Liver (tissue), 9 donors: ENCODE results near the gene SYNDIG1. TPM values are rescaled to one million over a fixed set of nuclear protein-coding genes. Genes with fewer than 3 reads are reported as not detected.

Experiments
- DNase-seq: peaks from one replicate; pipeline ENCODE4 v3.0.0-alpha.2; 2017; ENCODE audit warnings: low spot score
- H3K27ac ChIP-seq, 2 donors: one replicate each; pipeline ENCODE4 v1.7.0; 2013; ENCODE audit warnings: inconsistent platforms in 2 of 2, low read length in 2 of 2, control low read depth in 1 of 2, low read depth in 1 of 2, mild to moderate bottlenecking in 1 of 2
- H3K27me3 ChIP-seq, 4 donors: one replicate each; pipeline versions ENCODE4 v1.6.1 to v1.7.0; 2013; ENCODE audit warnings: low read length in 3 of 4, inconsistent platforms in 1 of 4, mild to moderate bottlenecking in 1 of 4, moderate library complexity in 1 of 4; ENCODE audit not compliant: control insufficient read depth in 4 of 4, insufficient read depth in 4 of 4
- H3K36me3 ChIP-seq, 4 donors: one replicate each; pipeline versions ENCODE4 v1.6.1 to v1.7.0; 2013; ENCODE audit warnings: low read length in 3 of 4, mild to moderate bottlenecking in 3 of 4, low read depth in 1 of 4, moderate library complexity in 1 of 4; ENCODE audit not compliant: control insufficient read depth in 4 of 4, insufficient read depth in 3 of 4
- H3K4me1 ChIP-seq, 4 donors: one replicate each; pipeline versions ENCODE4 v1.6.1 to v1.7.0; 2013; ENCODE audit warnings: low read length in 3 of 4, mild to moderate bottlenecking in 3 of 4, moderate library complexity in 1 of 4; ENCODE audit not compliant: control insufficient read depth in 4 of 4, insufficient read depth in 4 of 4
- H3K4me3 ChIP-seq, 3 donors: one replicate each; pipeline versions ENCODE4 v1.6.1 to v1.7.0; 2013; ENCODE audit warnings: low read length in 3 of 3, control low read depth in 1 of 3, low read depth in 1 of 3, mild to moderate bottlenecking in 1 of 3
- H3K9ac ChIP-seq, 2 donors: one replicate each; pipeline ENCODE4 v1.7.0; 2013; ENCODE audit warnings: low read length in 2 of 2, mild to moderate bottlenecking in 2 of 2, moderate library complexity in 2 of 2, control low read depth in 1 of 2, low read depth in 1 of 2
- H3K9me3 ChIP-seq, 4 donors: one replicate each; pipeline versions ENCODE4 v1.6.1 to v1.7.0; 2013; ENCODE audit warnings: low read length in 3 of 4; ENCODE audit not compliant: control insufficient read depth in 4 of 4
- ATF3 ChIP-seq: IDR thresholded peaks from 2 replicates; pipeline ENCODE4 v1.6.1; 2016; ENCODE audit warnings: antibody characterized with exemption
- CTCF ChIP-seq: fragments of 150-350 bp; IDR thresholded peaks from 2 replicates; pipeline ENCODE4 v1.5.1; 2017; ENCODE audit warnings: improper control_type of control experiment, low read depth, low read length; ENCODE audit not compliant: missing input control
- EGR1 ChIP-seq, 2 donors: IDR thresholded peaks; 2 replicates each; pipeline ENCODE4 v1.6.1; 2016 to 2018; ENCODE audit warnings: antibody characterized with exemption in 2 of 2, low read depth in 2 of 2
- FOXA1 ChIP-seq: IDR thresholded peaks from 2 replicates; pipeline ENCODE4 v1.6.1; 2016; ENCODE audit warnings: antibody characterized with exemption
- FOXA2 ChIP-seq: IDR thresholded peaks from 2 replicates; pipeline ENCODE4 v1.6.1; 2016; ENCODE audit warnings: antibody characterized with exemption
- GABPA ChIP-seq, 2 donors: IDR thresholded peaks in 1 of 2; conservative IDR thresholded peaks in 1 of 2; 2 replicates each; pipeline ENCODE4 v1.6.1; 2016; ENCODE audit warnings: antibody characterized with exemption in 2 of 2, mild to moderate bottlenecking in 1 of 2, moderate library complexity in 1 of 2
- HNF4A ChIP-seq, 2 donors: conservative IDR thresholded peaks; 2 replicates each; pipeline ENCODE4 v1.6.1; 2016; ENCODE audit warnings: antibody characterized with exemption in 2 of 2, mild to moderate bottlenecking in 2 of 2
- HNF4G ChIP-seq: IDR thresholded peaks from 2 replicates; pipeline ENCODE4 v1.6.1; 2016; ENCODE audit warnings: antibody characterized with exemption
- JUND ChIP-seq, 2 donors: IDR thresholded peaks; 2 replicates each; pipeline ENCODE4 v1.6.1; 2016; ENCODE audit warnings: antibody characterized with exemption in 2 of 2
- MAX ChIP-seq: IDR thresholded peaks from 2 replicates; pipeline ENCODE4 v1.6.1; 2016; ENCODE audit warnings: antibody characterized with exemption
- NR2F2 ChIP-seq: IDR thresholded peaks from 2 replicates; pipeline ENCODE4 v1.6.1; 2016; ENCODE audit warnings: antibody characterized with exemption
- RAD21 ChIP-seq, 2 donors: IDR thresholded peaks; 2 replicates each; pipeline ENCODE4 v1.6.1; 2016; ENCODE audit warnings: antibody characterized with exemption in 2 of 2, mild to moderate bottlenecking in 2 of 2
- REST ChIP-seq: IDR thresholded peaks from 2 replicates; pipeline ENCODE4 v1.6.1; 2016; ENCODE audit warnings: antibody characterized with exemption, mild to moderate bottlenecking
- RXRA ChIP-seq, 2 donors: IDR thresholded peaks; 2 replicates each; pipeline ENCODE4 v1.6.1; 2017 to 2018; ENCODE audit warnings: antibody characterized with exemption in 2 of 2, mild to moderate bottlenecking in 1 of 2
- SP1 ChIP-seq: IDR thresholded peaks from 2 replicates; pipeline ENCODE4 v1.6.1; 2018; ENCODE audit warnings: antibody characterized with exemption, mild to moderate bottlenecking
- TAF1 ChIP-seq: conservative IDR thresholded peaks from 2 replicates; pipeline ENCODE4 v1.6.1; 2016; ENCODE audit warnings: antibody characterized with exemption, mild to moderate bottlenecking
- YY1 ChIP-seq: IDR thresholded peaks from 2 replicates; pipeline ENCODE4 v1.6.1; 2016; ENCODE audit warnings: antibody characterized with exemption, mild to moderate bottlenecking
- ZBTB33 ChIP-seq: IDR thresholded peaks from 2 replicates; pipeline ENCODE4 v1.6.1; 2016; ENCODE audit warnings: antibody characterized with exemption
- WGBS: extraction: QIAGEN DNeasy Blood & Tissue Kit; methylation state at CpG from one replicate; pipeline ENCODE4 v1.1.7; 2013; 5-methylcytosine and 5-hydroxymethylcytosine counted together
- polyA plus RNA-seq, 2 donors: library from polyadenylated mRNA; stranded (reverse) in 1 of 2; unstranded in 1 of 2; fragments of 200-250 nt in 1 of 2; fragments of >200 nt in 1 of 2; fragmentation: Nextera tagmentation in 1 of 2; extraction: Ambion mirVana in 1 of 2; gene quantifications; one replicate each; pipeline versions ENCODE4 v1.2.1 to v1.2.3, GENCODE V29; 2013 to 2015
- total RNA-seq, 2 donors: library from RNA; depleted of rRNA; stranded (reverse); fragments of >200 nt; gene quantifications; one replicate each; pipeline ENCODE4 v1.2.3, GENCODE V29; 2014
- donor health status: healthy.
- donor health status: healthy.
- donor health status: healthy.
- donor health status: healthy.
- donor health status: healthy.

SYNDIG1 gene
- total and polyA plus RNA-seq, 4 donors, result 0.05 to 0.08 TPM; not detected in 2

- Histone ChIP-seq H3K9me3 (peaks cover 3 to 5% (median 4%) of the 10 kb centered on the region in 4 donors), H3K27me3 (peaks cover 0 to 5% (median 1%) of the 10 kb centered on the region in 4 donors), H3K4me3 (no peak overlapping the region), H3K36me3 (no peaks in the 10 kb centered on the region), H3K4me1 (no peaks in the 10 kb centered on the region), H3K27ac (no peak overlapping the region), H3K9ac (no peak overlapping the region)
- WGBS, result 69% methylated on average over 3 of the region's 3 CpGs
- TF ChIP-seq ZBTB33, result no peak
- TF ChIP-seq NR2F2, result no peak
- no peak for TF ChIP-seq SP1
- no peak for TF ChIP-seq CTCF
- no peak for TF ChIP-seq HNF4A (conservative IDR thresholded peaks at IDR 0.05)
- TF ChIP-seq HNF4G, result no peak
- TF ChIP-seq TAF1, result no peak
- no peak for TF ChIP-seq YY1
- no peak for TF ChIP-seq FOXA1
- TF ChIP-seq REST, result no peak
- TF ChIP-seq ATF3, result no peak
- no peak for TF ChIP-seq RAD21 (IDR thresholded peaks at IDR 0.05)
- TF ChIP-seq MAX, result no peak
- TF ChIP-seq FOXA2, result no peak
- no peak for TF ChIP-seq RXRA (IDR thresholded peaks at IDR 0.05)
- no peak for TF ChIP-seq JUND (IDR thresholded peaks at IDR 0.05)
- TF ChIP-seq EGR1 (IDR thresholded peaks at IDR 0.05; ENCODE audit: low read depth in 2 of 2), result no peak
- TF ChIP-seq GABPA (IDR thresholded peaks at IDR 0.05 in 1 of 2, conservative IDR thresholded peaks at IDR 0.05 in 1 of 2), result no peak
- no peak for DNase-seq
Observed at GRCh38 chr20:24600012-24600411, 130.6 kb downstream of the SYNDIG1 start.
